ENCODE measurements around the gene CTNNA2.

- peak; percentile 26 for TF ChIP-seq CTCF (IDR thresholded peaks at IDR 0.05)
- TF ChIP-seq REST (IDR thresholded peaks at IDR 0.05; ENCODE audit: insufficient read depth in 1 of 2, low read depth in 2 of 2, low read length in 1 of 2), result no peak
These were observed 397.8 kb downstream of the CTNNA2 start for GRCh38 chr2:79910643-79911042.

Measured in Panc1 (cell line).